Inferior parietal cortex (tissue), 1 donor: ENCODE results near the gene TNIP2.
"Not testable (repeated sequence)": the region's sequence is repeated elsewhere in the genome, so short reads cannot be mapped to it uniquely, and the experiment has no call there.

ENCODE experiments used
- DNase-seq: peaks from one replicate; pipeline ENCODE4 v3.0.0-alpha.2; 2016; ENCODE audit errors: extremely low spot score

The TNIP2 gene

GRCh38 chr4:2768124-2768523, 12.0 kb upstream of the TNIP2 start:
- DNase-seq, result no peak

GRCh38 chr4:2767705-2768074, 11.6 kb upstream of the TNIP2 start:
- DNase-seq, result no peak

DNA sequence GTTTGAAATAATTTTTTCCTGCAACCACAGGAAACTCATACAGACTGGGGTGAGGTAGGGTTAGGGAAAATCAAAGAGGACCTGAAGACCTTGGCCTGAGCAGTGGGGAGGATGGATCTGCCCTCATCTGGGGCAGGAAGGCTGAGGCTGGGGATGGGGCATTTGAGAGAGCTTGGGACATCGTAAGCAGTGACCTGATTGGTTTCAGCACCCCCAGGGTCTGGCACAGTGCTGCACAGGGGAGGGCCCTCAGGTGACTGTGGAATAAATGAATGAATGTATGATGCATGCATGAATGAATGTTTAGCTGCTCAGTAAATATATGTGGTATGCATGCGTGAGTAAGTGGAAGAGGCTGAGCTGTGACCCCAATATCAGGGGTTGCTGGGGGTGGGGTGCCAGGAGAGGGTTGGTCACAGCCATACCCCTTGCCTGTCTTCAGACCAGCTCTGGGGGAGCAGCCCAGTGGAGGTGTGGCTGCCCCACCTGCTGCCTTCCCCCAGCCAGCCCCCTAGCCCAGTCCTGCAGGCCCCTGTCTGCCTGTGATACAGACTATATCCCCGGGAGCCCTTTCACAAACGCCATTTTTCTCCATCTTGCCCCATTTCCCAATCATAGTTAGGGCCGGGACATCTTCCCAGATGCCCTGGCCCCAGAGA, 11.0 kb upstream of the TNIP2 start:
- DNase-seq, result no peak

DNA sequence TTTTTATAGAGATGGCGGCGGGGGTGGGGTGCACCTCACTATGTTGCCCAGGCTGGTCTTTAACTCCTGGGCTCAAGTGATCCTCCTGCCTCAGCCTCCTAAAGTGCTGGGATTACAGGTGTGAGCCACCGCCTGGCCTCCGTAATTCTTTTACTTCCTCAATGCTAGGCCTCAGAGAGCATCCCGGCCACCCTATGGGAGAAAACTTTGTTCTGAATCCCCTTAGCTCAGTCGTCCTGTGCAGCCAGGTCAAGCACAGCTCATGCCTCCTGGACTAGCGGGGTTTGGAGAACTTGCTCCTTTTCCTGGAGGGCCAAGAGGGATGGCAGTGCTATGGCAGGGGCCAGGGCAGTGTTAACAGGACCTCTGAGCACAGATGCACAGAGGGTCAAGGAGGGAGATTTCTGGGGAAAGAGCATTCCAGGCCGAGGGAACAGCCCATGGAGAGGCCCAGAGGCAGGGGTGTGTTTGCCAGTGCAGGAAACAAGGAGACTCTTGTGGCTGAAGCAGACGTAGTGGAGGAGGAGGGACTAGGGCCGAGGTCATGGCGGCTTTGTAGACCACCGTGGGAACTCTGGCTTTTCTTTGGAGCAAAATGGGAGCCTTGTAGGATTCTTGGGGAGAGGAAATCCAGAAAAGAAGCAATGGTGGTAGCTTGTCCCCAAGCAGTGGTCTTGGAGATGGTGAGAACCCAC, 9.8 kb upstream of the TNIP2 start:
- DNase-seq, result no peak

DNA sequence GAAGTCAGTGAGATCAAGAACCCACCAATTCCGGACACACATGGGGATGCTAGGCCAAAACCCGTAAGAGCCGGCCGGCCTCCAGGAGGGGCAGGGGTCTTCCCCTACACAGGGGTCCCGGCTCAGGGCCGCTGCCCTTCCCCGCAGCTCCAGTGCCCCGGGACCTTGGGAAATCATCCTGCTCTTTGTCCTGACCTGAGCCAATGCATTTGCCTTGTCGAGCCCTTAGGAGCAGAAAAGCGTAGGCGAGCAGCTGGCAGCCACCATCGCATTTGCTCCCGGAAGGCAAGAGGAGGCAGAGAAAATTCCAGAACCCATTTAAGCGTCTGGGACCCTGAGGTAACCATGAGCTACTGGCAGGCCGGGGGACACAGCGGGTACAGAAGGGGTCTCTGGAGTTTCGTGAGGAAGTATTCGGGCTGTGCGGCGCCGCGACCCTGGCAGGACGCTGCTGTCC, 7.4 kb upstream of the TNIP2 start:
- DNase-seq, result no peak

DNA sequence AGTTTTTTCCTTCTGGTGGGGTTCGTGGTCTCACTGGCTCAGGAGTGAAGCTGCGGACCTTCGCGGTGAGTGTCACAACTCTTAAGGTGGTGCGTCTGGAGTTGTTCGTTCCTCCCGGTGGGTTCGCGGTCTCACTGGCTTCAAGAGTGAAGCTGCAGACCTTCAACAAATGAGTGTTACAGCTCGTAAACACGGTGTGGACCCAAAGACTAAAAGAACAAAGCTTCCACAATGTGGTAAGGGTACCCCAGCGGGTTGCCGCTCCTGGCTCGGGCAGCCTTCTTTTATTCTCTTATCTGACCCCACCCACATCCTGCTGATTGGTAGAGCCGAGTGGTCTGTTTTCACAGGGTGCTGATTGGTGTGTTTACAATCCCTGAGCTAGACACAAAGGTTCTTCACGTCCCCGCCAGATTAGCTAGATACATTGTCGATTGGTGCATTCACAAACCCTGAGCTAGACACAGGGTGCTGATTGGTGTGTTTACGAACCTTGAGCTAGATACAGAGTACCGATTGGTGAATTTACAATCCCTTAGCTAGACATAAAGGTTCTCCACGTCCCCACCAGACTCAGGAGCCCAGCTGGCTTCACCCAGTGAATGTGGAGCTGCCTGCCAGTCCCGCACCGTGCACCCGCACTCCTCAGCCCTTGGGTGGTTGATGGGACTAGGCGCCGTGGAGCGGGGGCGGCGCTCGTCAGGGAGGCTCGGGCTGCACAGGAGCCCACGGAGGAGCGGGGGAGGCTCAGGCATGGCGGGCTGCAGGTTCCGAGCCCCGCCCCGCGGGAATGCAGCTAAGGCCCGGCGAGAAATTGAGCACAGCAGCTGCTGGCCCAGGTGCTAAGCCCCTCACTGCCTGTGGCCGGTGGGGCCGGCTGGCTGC, 6.6 kb upstream of the TNIP2 start:
- DNase-seq, result not testable (repeated sequence)

GRCh38 chr4:2762048-2762447, 5.9 kb upstream of the TNIP2 start:
- no peak for DNase-seq

GRCh38 chr4:2761035-2761923, 5.1 kb upstream of the TNIP2 start:
- DNase-seq, result no peak

GRCh38 chr4:2757426-2757825, 1.3 kb upstream of the TNIP2 start:
- no peak for DNase-seq

GRCh38 chr4:2756691-2757350, 685 bp upstream of the TNIP2 start:
- no peak for DNase-seq

GRCh38 chr4:2754848-2755819, 1.0 kb downstream of the TNIP2 start:
- no peak for DNase-seq

- no peak for DNase-seq
These were observed 2.7 kb downstream of the TNIP2 start for GRCh38 chr4:2753436-2753835.

DNA sequence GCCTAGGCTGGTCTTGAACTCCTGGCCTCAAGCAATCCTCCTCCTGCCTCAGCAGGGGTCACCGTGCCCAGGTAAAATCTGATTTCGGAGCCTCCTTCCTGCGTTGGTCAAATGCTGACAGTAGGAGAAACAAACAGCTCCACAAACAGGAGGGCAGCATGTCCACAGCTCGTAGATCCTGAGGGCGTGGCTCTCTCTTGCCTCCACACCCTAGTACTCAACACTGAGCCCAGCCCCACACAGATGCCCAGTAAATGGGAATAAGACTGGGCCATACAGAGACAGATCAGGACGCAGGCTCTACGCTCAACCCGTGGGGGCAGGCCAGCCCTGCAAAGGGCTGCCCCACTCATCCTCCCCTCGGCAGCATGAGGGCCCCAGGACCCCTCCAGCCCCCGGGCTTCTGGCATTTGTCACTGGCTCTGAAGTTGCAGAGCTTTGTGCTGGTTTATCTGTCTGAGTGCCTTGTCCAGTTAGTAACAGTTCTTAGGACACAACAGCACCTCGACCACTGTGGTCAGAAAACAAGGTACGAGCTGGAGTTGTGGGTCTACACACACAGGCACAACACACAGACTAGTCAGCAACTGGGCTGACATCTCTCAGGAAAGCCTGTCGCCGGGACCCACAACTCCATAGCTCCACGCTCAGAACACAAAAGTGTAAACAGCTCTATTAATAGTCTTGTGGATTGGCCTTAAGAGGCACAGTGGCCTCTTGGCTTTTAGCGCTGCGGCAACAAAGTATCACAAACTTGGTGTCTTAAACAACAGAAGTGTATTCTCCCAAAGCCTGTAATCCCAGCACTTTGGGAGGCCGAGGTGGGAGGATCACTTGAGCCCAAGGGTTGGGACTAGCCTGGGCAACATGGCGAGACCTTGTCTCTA, 5.2 kb downstream of the TNIP2 start:
- no peak for DNase-seq

DNA sequence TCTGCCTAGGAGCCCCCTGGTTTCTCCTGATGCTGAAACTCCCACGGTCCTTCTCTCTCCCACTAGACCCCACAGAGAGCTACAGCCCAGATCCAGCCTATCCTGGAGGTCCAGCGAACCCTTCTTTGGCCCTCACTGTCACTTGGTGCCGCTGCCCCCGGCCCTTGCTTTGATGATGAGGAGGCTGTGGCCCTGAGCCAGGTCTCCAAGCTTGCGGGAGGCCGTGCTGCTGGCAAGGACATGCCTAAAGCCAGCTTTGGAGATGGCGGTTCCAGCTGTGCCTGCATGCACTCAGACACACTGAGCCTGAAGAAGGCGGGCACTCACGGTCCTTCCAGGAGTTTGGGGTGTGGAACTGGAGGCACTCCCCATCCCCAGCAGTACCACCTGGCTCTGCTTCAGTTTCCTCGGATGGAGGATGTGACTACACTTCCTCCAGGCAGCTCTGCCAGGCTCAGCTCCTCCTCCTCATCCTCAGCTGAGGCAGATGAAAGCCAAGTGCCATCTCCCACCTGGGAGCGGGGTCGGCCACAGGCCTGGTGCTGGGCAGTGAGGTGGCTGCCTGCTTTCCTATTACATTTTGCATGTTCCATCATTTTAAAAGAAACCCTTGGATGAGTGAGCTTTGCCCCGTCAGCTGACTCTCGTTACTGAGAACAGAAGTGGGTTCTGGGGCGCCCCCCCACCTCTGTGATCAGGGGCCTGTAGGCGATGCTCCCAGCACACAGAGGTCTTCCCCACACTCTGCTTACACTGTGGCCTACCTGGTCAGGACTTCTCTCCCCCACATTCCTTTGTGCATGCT, 9.0 kb downstream of the TNIP2 start:
- no peak for DNase-seq

GRCh38 chr4:2745981-2746806, 9.9 kb downstream of the TNIP2 start:
- DNase-seq, result no peak

- no peak for DNase-seq
These were observed 10.6 kb downstream of the TNIP2 start for GRCh38 chr4:2745516-2745915.
